K562 (cell line): Measurements from ENCODE around the gene ARHGAP9. TPM values are rescaled to one million over a fixed set of nuclear protein-coding genes. Genes with fewer than 3 reads are reported as not detected.

Source experiments
- ATAC-seq: fragments of 200-7000 bp; cut with Tn5 transposase; 3 replicates; pipeline ENCODE4 v1.9.1; 2020; ENCODE audit warnings: moderate library complexity
- BruUV-seq: library from RNA; stranded (reverse); fragments of 400-500 nt; replicated peaks from 2 replicates; lab custom pipeline; 2021; lab: Mats Ljungman, UMichigan
- CTCF ChIA-PET: fragments of 300-600 bp; formaldehyde crosslinking; extraction: SDS; loops from one replicate; lab custom pipeline; 2021; ENCODE audit warnings: low intra/inter-chr PET ratio; lab: Yijun Ruan, JAX
- POLR2A ChIA-PET: fragments of 300-600, 350-650 bp; sonication (Branson Sonifier 250); formaldehyde crosslinking; extraction: SDS; loops from one replicate; lab custom pipeline; 2021; ENCODE audit warnings: antibody characterized with exemption, inconsistent platforms; lab: Yijun Ruan, JAX
- DNase-seq, 4 experiments: peaks; one replicate each; pipeline versions ENCODE4 v3.0.0 to v3.0.0-alpha.2; 2011 to 2018; ENCODE audit warnings: low spot score in 3 of 4, mixed read lengths in 3 of 4; ENCODE audit errors: extremely low read depth in 1 of 4
- FAIRE-seq: peaks from 2 replicates; lab custom pipeline; 2011; peaks lifted over from hg19 to GRCh38; lab: Jason Lieb, UNC
- H2AFZ ChIP-seq: 2 replicates; pipeline ENCODE4 v1.6.0; 2011; ENCODE audit warnings: low read depth, low read length, control low read depth, inconsistent platforms
- H3K27ac ChIP-seq: fragments of 200-600 bp; 3 replicates; pipeline ENCODE4 v1.8.0; 2011; ENCODE audit warnings: low read depth, mild to moderate bottlenecking, control low read depth, inconsistent platforms, low read length, moderate library complexity, mixed read lengths; ENCODE audit errors: extremely low read depth
- H3K27me3 ChIP-seq, 2 experiments: fragments of 300-600 bp in 1 of 2; 2 replicates in 1 of 2; 3 replicates in 1 of 2; pipeline versions ENCODE4 v1.6.0 to v1.8.0; 2011; ENCODE audit warnings: inconsistent platforms in 2 of 2, low read length in 2 of 2, mild to moderate bottlenecking in 1 of 2, mixed read lengths in 1 of 2, moderate library complexity in 1 of 2; ENCODE audit not compliant: control insufficient read depth in 2 of 2, insufficient read depth in 2 of 2
- H3K36me3 ChIP-seq: fragments of 300-600 bp; 3 replicates; pipeline ENCODE4 v1.8.0; 2011; ENCODE audit warnings: mild to moderate bottlenecking, low read length, inconsistent platforms; ENCODE audit not compliant: control insufficient read depth, insufficient read depth
- H3K4me1 ChIP-seq, 2 experiments: fragments of 200-600 bp in 1 of 2; replicated peaks in 1 of 2; 2 replicates in 1 of 2; 3 replicates in 1 of 2; pipeline versions ENCODE4 v1.5.1 to v1.8.0; 2011; ENCODE audit warnings: inconsistent platforms in 2 of 2, low read length in 2 of 2, mild to moderate bottlenecking in 1 of 2, mixed read lengths in 1 of 2, moderate library complexity in 1 of 2; ENCODE audit not compliant: control insufficient read depth in 2 of 2, insufficient read depth in 2 of 2
- H3K4me2 ChIP-seq: 2 replicates; pipeline ENCODE4 v1.6.1; 2011; ENCODE audit warnings: low read length, control low read depth, inconsistent platforms, mixed read lengths; ENCODE audit not compliant: insufficient read depth
- H3K4me3 ChIP-seq: fragments of 200-600 bp; sonication (generic), shearing (Covaris generic); 2 replicates; pipeline ENCODE4 v1.5.1; 2016; ENCODE audit warnings: control low read depth, inconsistent platforms
- H3K79me2 ChIP-seq: fragments of 200-600 bp; 3 replicates; pipeline ENCODE4 v1.8.0; 2011; ENCODE audit warnings: low read length, inconsistent platforms; ENCODE audit not compliant: control insufficient read depth, insufficient read depth
- H3K9ac ChIP-seq, 2 experiments: 2 replicates each; pipeline versions ENCODE4 v1.6.0 to v1.6.1; 2011; ENCODE audit warnings: low read depth in 2 of 2, low read length in 2 of 2, control low read depth in 1 of 2, inconsistent platforms in 1 of 2, mild to moderate bottlenecking in 1 of 2, mixed read lengths in 1 of 2; ENCODE audit not compliant: insufficient read depth in 1 of 2
- H3K9me1 ChIP-seq: one replicate; pipeline ENCODE4 v1.6.0; 2011; ENCODE audit warnings: inconsistent platforms, mild to moderate bottlenecking, low read length, moderate library complexity; ENCODE audit not compliant: control insufficient read depth, insufficient read depth
- H3K9me3 ChIP-seq: replicated peaks from 2 replicates; pipeline ENCODE4 v1.5.1; 2011; ENCODE audit warnings: low read depth, low read length, inconsistent platforms; ENCODE audit not compliant: control insufficient read depth, insufficient read depth
- H4K20me1 ChIP-seq: replicated peaks from 2 replicates; pipeline ENCODE4 v1.6.1; 2011; ENCODE audit warnings: low read length, inconsistent platforms, mixed read lengths; ENCODE audit not compliant: control insufficient read depth, insufficient read depth
- BACH1 ChIP-seq: fragments of 200-800 bp; sonication (Bioruptor generic); IDR thresholded peaks from 2 replicates; pipeline ENCODE4 v1.6.1; 2016; ENCODE audit warnings: missing genetic modification characterization, missing compliant biosample characterization
- CSDE1 ChIP-seq, 2 experiments: fragments of 450-650 bp; IDR thresholded peaks; 2 replicates each; pipeline ENCODE4 v1.6.1; 2016; ENCODE audit warnings: mild to moderate bottlenecking in 1 of 2
- HNRNPK ChIP-seq: fragments of 200-400 bp; formaldehyde crosslinking; IDR thresholded peaks from one replicate; pipeline ENCODE4 v1.6.1; 2018; ENCODE audit warnings: mild to moderate bottlenecking, low read depth, low read length; ENCODE audit not compliant: poor library complexity, severe bottlenecking
- HNRNPLL ChIP-seq: fragments of 200-400 bp; formaldehyde crosslinking; IDR thresholded peaks from 2 replicates; pipeline ENCODE4 v1.6.1; 2017; ENCODE audit warnings: low read length, low read depth, mild to moderate bottlenecking; ENCODE audit not compliant: poor library complexity, severe bottlenecking
- JUND ChIP-seq, 2 experiments: IDR thresholded peaks; 2 replicates in 1 of 2; 3 replicates in 1 of 2; pipeline ENCODE4 v1.6.1; 2011; ENCODE audit warnings: borderline replicate concordance in 2 of 2, low read depth in 2 of 2, low read length in 2 of 2, improper control_type of control experiment in 1 of 2, missing biosample characterization in 1 of 2, missing genetic modification characterization in 1 of 2, missing genetic modification reagents in 1 of 2
- KAT7 ChIP-seq: sonication (generic); formaldehyde crosslinking; IDR thresholded peaks from 2 replicates; pipeline ENCODE4 v1.8.0; 2022; ENCODE audit warnings: missing genetic modification reagents, mild to moderate bottlenecking, borderline replicate concordance
- NBN ChIP-seq: fragments of 450-650 bp; IDR thresholded peaks from 2 replicates; pipeline ENCODE4 v1.6.1; 2016; ENCODE audit warnings: low read depth, mild to moderate bottlenecking
- NFIC ChIP-seq: fragments of 450-650 bp; IDR thresholded peaks from 2 replicates; pipeline ENCODE4 v1.6.1; 2017; ENCODE audit warnings: mild to moderate bottlenecking, inconsistent platforms
- RB1 ChIP-seq: fragments of 450-650 bp; IDR thresholded peaks from 2 replicates; pipeline ENCODE4 v1.6.1; 2017; ENCODE audit warnings: low read depth, mild to moderate bottlenecking
- SUPT5H ChIP-seq: fragments of 450-650 bp; IDR thresholded peaks from 2 replicates; pipeline ENCODE4 v1.6.1; 2016
- ZKSCAN3 ChIP-seq: fragments of 250-450 bp; sonication (Bioruptor Pico); IDR thresholded peaks from 2 replicates; pipeline ENCODE4 v1.4.0; 2020
- ZNF24 ChIP-seq: fragments of 450-650 bp; IDR thresholded peaks from 2 replicates; pipeline ENCODE4 v1.6.1; 2016
- ZNF444 ChIP-seq: fragments of 250-450 bp; sonication (Bioruptor Pico); IDR thresholded peaks from 2 replicates; pipeline ENCODE4 v1.4.0; 2020; ENCODE audit warnings: mild to moderate bottlenecking, moderate library complexity
- ZNF644 ChIP-seq: fragments of 200-800 bp; sonication (Bioruptor generic); IDR thresholded peaks from 2 replicates; pipeline ENCODE4 v1.6.1; 2016; ENCODE audit warnings: low read depth, missing genetic modification characterization, missing compliant biosample characterization
- ZNF780A ChIP-seq: fragments of 250-450 bp; sonication (Bioruptor Pico); IDR thresholded peaks from 2 replicates; pipeline ENCODE4 v1.5.0; 2021; ENCODE audit warnings: mild to moderate bottlenecking
- whole genome bisulfite sequencing: fragments of 100-300 bp; shearing (Covaris generic); methylation state at CpG from one replicate; pipeline ENCODE4 v1.1.6; 2016; ENCODE audit warnings: low coverage, mixed read lengths; ENCODE audit not compliant: insufficient coverage; ENCODE audit errors: missing lambda C conversion rate; 5-methylcytosine and 5-hydroxymethylcytosine counted together
- in situ Hi-C: fragments of 300-500 bp; cut with MboI; formaldehyde crosslinking; loops from 4 replicates; pipeline ENCODE4 v1.15.0; 2018; ENCODE audit warnings: inconsistent platforms, mixed read lengths
- intact Hi-C: fragments of 100-400 bp; cut with micrococcal nuclease; formaldehyde crosslinking; loops from 2 replicates; pipeline ENCODE4 v1.14.2; 2022
- polyA plus RNA-seq, 8 experiments: library from polyadenylated mRNA; depleted of rRNA in 4 of 8; stranded (reverse) in 5 of 8; unstranded in 3 of 8; fragments of >200 nt; fragmentation: Nextera tagmentation in 2 of 8; fragmentation: Illumina TruSeq in 1 of 8; extraction: Ambion mirVana in 2 of 8; extraction: Trizol in 1 of 8; gene quantifications; 2 replicates each; pipeline versions ENCODE4 v1.2.1 to v1.2.3, GENCODE V29; 2011 to 2014; ENCODE audit warnings: inconsistent platforms in 1 of 8, missing spikeins in 1 of 8
- total RNA-seq, 7 experiments: library from RNA; depleted of rRNA in 6 of 7; stranded (reverse); fragments of >200 nt in 6 of 7; fragmentation: Illumina TruSeq in 2 of 7; extraction: Trizol in 2 of 7; gene quantifications; 2 replicates each; pipeline versions ENCODE4 v1.2.1 to v1.2.3, GENCODE V29; 2011 to 2021; ENCODE audit warnings: low replicate concordance in 1 of 7
- TF ChIP-seq, protein P1 (sequence below), 3 experiments: fragments of 200-800 bp in 1 of 3; sonication (Bioruptor generic) in 1 of 3; sonication (generic) in 1 of 3; formaldehyde crosslinking in 1 of 3; IDR thresholded peaks; 2 replicates each; pipeline versions ENCODE4 v1.6.1 to v1.8.0; 2016 to 2022; ENCODE audit warnings: mild to moderate bottlenecking in 2 of 3, missing compliant biosample characterization in 2 of 3, missing genetic modification characterization in 2 of 3, missing genetic modification reagents in 1 of 3
- TF ChIP-seq, protein P2 (sequence below): IDR thresholded peaks from 3 replicates; pipeline ENCODE4 v1.6.1; 2011; ENCODE audit warnings: borderline replicate concordance, mild to moderate bottlenecking; ENCODE audit not compliant: insufficient read length, insufficient read depth

The ARHGAP9 gene
- total and polyA plus RNA-seq, 9 of the 15 experiments (the other 6 are each of a cell fraction or from before 2014, with no cell fraction given) = 1.5 to 10.2 (median 5.1) TPM

DNA sequence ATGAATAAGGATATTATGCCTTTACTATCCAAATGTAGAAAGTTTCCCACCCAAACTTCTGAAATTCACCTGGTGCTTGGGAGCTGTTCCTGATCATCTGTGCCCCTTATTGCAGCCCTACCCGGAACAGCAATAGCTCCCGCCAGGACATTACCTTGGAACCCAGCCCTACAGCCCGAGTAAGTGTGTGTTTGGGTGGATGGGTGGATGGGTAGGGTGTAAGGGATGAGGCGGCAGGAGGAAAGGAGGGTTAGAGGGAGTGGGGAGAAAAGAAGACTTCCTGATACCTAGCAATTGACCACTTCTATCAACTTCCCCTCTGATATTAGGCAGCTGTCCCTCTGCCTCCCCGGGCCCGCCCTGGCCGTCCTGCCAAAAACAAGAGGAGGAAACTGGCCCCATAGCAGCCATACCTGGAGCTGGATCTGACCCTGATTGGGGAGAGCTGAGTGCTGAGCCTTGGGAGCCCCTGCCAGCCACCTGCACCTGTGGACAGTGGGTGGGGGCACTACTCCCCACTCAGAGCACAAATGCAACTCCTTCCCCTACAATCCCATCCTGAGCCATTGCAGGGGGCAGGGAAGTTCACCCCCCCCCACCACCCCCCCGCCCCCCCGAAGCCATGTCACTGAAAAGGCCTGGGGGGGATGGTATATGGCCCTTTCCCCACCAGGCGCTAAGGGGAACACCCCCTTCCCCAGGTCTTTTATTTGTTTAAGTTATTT is 49.3 kb upstream of the ARHGAP9 start:
- in situ Hi-C loops = no loop called here
- H2AFZ ChIP-seq = no peak overlapping the region
- intact Hi-C loops = no loop called here
- no peak for FAIRE-seq
- H3K79me2 ChIP-seq = peaks cover 16% of the 10 kb centered on the region
- H3K4me2 ChIP-seq = no peak overlapping the region
- no peak overlapping the region for H3K9ac ChIP-seq
- H3K9me1 ChIP-seq = no peaks in the 10 kb centered on the region
- no peak for DNase-seq
- H3K27ac ChIP-seq = no peak overlapping the region
- H3K27me3 ChIP-seq = no peaks in the 10 kb centered on the region
- BruUV-seq = no TSS peak
- ChIA-PET CTCF (no interaction called here), POLR2A (interaction anchor here (0.8 to 10.8 kb wide), 4 partner anchors 8 to 281 kb away, joined by 3 to 225 read pairs (median 4); partner anchors contain the start of gene DDIT3)
- H4K20me1 ChIP-seq = no peaks in the 10 kb centered on the region
- peaks cover 94% of the 10 kb centered on the region; the same call in 2 of the 3 replicates for H3K36me3 ChIP-seq
- no peaks in the 10 kb centered on the region for H3K9me3 ChIP-seq
- no peak for ATAC-seq
- peaks cover 15 to 28% of the 10 kb centered on the region in 2 experiments for H3K4me1 ChIP-seq
- WGBS = 90% methylated on average over 8 of the region's 10 CpGs
- H3K4me3 ChIP-seq = no peak overlapping the region
- TF ChIP-seq KAT7 (CRISPR knock-in tag) (no peak), NFIC (no peak), BACH1 (no peak), NBN (no peak), ZNF444 (no peak), ZNF24 (no peak), JUND (IDR thresholded peaks at IDR 0.05; ENCODE audit: borderline replicate concordance, low read depth, low read length) (no peak), JUND (tag; IDR thresholded peaks at IDR 0.05; ENCODE audit: borderline replicate concordance, low read depth, low read length) (no peak), RB1 (no peak), CSDE1 (IDR thresholded peaks at IDR 0.05) (no peak), HNRNPK (no peak), ZNF644 (tag) (no peak), HNRNPLL (no peak), ZKSCAN3 (CRISPR knock-in tag) (no peak), SUPT5H (peak; percentile 40; the same call in 1 of the 2 replicates), ZNF780A (CRISPR knock-in tag) (no peak)
- TF ChIP-seq, protein P1, sequence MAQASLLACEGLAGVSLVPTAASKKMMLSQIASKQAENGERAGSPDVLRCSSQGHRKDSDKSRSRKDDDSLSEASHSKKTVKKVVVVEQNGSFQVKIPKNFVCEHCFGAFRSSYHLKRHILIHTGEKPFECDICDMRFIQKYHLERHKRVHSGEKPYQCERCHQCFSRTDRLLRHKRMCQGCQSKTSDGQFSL (CRISPR knock-in tag; IDR thresholded peaks at IDR 0.05) = peak; percentile 85
- TF ChIP-seq, protein P1 (tag; IDR thresholded peaks at IDR 0.05) = peak in 1 of 2 experiments; percentile 92; a peak in 2 of 4 replicates
- TF ChIP-seq, protein P2, sequence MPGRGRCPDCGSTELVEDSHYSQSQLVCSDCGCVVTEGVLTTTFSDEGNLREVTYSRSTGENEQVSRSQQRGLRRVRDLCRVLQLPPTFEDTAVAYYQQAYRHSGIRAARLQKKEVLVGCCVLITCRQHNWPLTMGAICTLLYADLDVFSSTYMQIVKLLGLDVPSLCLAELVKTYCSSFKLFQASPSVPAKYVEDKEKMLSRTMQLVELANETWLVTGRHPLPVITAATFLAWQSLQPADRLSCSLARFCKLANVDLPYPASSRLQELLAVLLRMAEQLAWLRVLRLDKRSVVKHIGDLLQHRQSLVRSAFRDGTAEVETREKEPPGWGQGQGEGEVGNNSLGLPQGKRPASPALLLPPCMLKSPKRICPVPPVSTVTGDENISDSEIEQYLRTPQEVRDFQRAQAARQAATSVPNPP = no peak
